ENCODE measurements around the gene TMEM214.

DNA sequence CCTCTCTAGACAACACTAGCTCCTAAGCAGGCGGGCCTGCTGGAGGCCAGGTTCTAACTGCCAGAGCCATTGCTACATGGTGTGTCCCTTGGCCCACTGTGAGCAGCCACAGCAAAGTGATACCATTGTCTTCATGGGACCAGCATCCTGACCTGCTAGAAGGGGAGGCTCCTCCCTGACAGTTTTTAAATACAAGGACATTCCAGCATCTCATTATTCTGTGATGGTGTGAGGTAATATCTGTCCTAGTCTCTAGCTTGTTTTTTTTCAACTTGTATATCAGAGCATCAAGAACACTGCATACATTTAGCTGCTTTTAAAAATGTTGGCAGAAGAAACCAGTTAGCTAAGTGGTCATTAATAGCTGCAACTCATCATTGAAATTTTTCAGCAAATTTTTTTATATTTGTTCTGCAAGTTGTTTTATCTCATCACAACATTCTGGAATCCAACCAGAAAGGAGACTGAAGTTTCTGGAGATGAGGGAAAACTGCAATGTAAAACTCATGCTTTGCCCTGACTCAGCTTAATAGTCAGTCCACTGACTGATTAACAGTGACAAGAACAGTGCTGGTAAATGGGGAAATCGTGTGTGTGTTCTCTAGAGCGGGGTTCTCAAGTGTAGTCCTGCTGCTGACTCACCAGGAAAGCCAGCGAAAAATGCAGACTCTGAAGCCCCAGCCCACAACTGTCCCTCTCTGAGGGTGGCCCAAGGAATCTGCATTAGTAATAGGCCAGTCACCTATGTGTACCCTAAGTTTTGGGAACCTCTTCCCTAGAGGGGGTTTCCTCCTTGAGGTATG lies 44.5 kb upstream of the TMEM214 start:
- TF ChIP-seq POLR2AphosphoS5 (IDR thresholded peaks at IDR 0.05; ENCODE audit: low read depth, low read length) (no peak), TAF1 (IDR thresholded peaks at IDR 0.05; ENCODE audit: borderline replicate concordance, insufficient read depth, low read length) (no peak), FOXP2 (optimal IDR thresholded peaks at IDR 0.05; ENCODE audit: borderline replicate concordance, extremely low read depth, extremely low read length, insufficient read depth) (no peak), SIN3A (IDR thresholded peaks at IDR 0.05; ENCODE audit: borderline replicate concordance, insufficient read depth, low read length) (no peak)
- TF ChIP-seq, protein P1, sequence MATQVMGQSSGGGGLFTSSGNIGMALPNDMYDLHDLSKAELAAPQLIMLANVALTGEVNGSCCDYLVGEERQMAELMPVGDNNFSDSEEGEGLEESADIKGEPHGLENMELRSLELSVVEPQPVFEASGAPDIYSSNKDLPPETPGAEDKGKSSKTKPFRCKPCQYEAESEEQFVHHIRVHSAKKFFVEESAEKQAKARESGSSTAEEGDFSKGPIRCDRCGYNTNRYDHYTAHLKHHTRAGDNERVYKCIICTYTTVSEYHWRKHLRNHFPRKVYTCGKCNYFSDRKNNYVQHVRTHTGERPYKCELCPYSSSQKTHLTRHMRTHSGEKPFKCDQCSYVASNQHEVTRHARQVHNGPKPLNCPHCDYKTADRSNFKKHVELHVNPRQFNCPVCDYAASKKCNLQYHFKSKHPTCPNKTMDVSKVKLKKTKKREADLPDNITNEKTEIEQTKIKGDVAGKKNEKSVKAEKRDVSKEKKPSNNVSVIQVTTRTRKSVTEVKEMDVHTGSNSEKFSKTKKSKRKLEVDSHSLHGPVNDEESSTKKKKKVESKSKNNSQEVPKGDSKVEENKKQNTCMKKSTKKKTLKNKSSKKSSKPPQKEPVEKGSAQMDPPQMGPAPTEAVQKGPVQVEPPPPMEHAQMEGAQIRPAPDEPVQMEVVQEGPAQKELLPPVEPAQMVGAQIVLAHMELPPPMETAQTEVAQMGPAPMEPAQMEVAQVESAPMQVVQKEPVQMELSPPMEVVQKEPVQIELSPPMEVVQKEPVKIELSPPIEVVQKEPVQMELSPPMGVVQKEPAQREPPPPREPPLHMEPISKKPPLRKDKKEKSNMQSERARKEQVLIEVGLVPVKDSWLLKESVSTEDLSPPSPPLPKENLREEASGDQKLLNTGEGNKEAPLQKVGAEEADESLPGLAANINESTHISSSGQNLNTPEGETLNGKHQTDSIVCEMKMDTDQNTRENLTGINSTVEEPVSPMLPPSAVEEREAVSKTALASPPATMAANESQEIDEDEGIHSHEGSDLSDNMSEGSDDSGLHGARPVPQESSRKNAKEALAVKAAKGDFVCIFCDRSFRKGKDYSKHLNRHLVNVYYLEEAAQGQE (IDR thresholded peaks at IDR 0.05; ENCODE audit: insufficient read depth in 1 of 2, low read depth in 2 of 2, low read length in 2 of 2), result no peak

Data from PFSK-1 (cell line).